Measurements from ENCODE around the gene STK39.

STK39 gene

DNA sequence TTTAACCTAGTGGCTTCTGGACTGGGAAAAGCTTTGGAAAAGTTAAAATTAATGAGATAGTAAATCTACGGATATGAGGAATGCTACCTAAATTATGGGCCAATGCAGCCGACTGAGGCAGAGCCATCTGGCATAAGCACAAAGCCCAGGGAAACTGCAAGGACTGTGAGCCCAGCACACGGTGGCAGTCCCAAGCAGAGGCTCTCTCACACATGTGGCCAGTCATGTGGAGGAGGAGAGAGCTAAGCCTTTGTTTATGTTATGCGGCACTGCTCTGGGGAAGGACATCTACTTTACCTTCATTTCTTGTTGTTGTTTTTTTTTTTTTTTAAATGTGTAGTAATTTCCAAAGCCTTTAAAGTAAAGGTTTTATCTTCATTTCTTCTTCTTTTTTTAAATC lies 267.0 kb downstream of the STK39 start:
- no peak for DNase-seq

DNA sequence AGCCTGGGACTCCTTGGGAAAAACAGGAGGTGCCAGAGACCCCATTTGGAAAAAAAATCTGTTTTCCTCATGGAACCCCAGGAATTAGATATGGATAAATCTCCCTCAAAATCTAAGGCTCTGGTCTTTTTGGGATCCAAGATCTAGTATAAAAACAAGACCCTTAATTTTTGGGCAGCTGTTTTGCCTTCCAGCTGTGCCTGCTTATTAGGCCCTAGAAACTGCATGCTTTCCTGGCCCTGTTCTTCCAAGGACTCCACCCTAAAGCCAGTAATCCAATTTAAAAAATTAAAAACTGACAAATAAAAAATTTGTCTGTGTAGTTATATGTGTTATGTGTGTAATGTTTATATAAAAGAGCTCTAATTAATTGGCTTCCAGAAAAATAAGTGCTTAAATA lies 274.6 kb downstream of the STK39 start:
- no peak for DNase-seq

DNA sequence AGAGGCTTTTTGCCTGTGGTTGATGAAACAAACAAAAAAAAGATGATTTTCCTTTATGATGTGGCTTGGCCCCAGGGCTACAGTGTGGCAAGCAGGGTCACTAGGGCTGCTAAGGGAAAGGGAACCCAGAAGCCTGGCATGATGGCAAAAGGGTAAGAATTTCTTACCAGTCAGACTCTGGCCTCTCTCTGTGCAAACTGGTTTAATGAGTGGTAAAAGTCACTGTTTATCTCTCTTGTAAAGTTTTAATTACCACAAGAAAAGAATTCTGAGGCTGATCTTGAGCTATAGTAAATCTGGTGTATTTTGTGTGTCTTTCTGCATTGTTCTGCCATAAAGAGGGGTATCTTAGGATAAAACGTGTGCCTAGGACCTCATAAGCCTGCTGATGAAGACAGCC lies 275.4 kb downstream of the STK39 start:
- DNase-seq = no peak

DNA sequence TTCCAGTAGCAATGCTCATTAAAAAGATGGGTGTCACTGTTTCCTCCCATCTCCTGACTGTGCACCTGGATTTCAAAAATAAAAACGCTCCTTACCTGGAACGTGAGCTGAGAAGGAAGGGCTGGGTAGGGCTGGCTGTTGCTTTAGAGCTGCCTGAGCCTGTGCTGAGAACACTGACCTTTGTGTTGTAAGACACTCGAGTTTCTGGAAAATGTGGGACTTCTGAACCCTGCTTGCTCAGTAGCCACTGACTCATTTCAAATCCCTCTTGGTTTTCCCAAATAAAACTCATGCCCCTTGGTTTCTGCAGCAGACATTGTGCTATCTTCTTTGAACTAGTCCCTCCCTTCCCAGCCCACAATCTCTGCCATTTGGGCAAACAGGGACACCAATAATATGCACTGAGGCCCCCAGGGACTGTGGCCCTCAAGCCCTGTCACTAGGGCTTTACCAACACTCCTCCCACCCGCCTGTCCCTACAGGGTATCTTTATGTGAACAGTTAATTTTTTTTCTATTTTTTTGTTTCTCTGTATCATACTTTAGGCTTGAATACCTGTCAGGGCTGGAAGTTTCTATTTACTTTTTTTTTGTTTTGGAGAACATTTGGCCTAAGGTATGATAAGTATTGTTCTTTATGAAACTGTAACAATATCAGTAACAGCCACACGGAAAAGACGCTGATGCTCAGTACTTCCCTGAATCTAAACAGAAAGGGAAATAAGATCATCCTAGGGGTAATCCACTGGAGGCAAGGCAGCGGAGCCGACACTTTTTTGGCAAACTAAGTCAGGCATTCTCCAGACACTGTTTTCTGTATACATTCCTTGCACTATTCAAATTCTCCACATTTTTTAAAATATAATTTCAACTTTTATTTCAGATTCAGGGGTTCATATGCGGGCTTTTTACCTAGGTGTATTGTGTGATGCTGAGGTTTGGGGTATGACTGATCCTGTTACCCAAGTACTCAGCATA lies 280.2 kb downstream of the STK39 start:
- no peak for DNase-seq

DNA sequence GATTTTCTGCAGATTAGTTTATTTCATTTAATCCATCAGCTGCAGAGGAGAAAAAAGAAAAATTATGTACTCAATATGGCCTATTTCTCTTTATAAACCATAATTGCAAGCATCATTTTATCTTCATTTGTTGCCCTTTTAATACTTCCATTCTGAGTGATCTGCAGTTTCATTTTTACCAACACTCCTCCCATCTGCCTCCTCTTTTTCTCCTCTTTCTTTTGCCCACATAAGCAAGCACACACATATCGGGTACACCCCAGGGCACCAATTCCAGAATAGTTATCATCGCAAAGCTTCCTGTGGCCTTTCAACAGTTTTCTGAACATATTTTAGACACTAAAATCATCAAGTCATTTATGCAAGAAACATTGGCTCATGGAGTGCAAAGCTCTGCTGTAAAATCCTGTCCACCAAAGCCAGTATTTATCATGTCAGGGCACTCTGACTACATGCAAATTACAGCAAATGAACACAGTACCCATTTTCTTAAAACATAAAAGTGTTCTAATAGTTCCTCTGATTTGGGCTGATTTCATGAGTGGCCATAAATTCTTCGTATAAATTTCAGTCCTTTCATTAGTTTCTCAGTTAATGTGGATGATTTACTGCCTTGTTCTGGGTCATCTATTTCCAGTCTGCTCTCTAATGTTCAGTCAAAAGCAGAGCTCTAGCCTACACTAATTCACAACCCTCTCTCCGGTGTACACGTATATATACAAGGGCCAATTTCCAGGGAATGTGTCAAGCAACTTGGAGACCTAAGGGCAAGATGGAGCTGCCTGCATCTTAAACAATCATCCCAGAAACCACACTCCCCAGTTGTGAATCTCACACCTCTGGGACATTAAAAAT lies 281.3 kb downstream of the STK39 start:
- DNase-seq = no peak

DNA sequence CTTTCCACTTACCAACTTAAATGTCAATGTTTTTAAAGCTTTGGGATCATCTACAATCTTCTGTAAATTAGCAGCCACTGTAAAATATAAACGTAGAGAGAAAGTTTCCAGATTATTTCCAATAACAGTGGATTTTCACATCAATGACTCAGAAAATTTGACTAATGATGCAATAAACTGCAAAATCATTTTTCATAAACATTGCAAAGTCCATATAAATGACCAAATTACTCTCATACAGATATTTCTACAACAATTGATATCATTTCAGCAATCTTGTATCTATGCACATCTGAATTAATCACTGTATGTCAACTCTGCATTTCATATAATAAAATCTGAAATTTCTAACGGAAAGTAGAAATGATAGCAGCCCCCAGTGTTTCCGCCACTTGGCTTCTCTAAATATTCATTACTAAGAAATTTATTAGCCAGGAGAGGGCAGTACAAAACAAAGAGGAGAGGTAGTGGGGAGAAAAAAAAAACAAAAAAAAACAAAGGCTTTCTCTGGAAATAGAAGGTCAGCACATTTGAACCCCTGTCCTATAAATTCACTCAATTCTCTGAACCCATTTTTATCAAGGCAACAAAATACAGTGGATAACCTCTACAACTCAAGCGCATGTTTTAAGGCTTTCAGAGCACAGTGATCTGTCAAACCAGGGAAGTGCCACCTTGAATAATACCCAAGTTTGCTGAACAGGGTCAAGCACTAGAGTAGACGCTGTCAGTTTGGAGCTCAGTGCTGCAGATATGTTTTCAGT lies 282.6 kb downstream of the STK39 start:
- DNase-seq = no peak

DNA sequence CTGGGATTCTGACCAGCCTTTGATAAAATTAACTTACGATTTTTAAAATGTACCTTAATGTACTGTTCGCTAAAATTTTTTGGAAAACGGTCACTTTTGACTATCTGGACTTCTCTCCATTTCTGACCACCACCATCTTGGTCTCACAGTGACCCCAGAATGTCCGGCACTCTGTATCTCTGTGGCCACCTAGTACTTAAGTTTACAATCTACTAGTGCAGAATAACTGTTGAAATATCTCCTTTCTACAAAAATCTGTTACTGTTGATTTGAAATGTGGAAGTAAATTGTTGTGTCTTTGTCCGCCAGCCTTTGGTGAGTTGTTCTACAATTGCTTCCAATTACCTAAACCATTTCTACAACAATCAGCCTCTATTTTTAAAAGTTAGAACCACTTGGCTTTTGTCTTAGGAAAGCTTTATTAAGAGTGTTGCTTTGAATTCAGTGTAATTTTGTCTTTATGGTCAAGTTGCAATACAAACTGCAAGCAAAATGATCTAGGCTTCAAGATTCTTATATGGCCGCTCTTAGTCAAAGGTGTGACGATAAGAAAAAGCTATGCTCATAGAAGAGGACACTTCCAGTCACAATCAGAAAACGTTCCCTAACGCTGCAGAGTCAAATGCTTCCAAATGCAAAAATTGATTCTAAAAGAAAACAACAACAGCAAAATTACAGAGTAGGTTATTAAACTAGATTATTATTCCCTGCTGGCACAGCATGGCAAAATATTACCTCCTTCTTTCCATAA lies 283.3 kb downstream of the STK39 start:
- no peak for DNase-seq

DNA sequence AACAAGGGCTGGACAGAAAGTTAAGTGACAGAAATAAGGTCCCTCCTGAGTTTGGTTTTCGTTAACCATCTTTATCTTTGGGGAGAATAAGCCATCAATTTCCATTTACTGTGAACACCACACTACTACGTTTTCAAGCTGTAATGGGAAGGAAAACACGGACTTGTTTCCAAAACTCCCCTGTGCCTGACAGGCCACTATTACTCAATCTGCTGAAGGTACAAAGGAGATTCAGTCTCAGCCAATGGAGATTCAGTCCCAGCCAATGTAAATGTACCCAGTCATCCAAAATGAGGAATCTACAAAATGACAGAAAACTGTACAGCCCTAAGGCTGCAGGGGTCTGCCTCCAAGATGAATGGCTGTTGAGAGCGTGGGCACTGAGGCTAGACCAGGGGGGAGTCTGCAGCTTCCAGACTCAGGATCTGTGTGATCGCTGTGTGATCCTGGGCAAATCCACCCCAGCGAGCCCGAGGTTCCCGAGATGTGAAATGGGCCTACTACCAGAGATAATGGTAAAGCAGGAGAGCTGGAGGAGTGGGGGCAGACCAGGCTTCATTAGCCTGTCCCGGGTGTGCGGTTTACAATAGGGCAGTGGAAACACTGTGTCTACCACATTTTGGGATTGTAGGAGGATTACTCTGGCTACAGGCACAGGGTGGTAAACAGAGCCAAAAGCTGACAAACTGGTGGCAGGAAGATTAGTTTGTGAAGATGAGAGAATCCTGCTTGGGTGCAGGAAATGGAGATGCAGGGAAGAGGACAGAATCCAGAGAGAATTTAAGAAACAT lies 284.8 kb downstream of the STK39 start:
- DNase-seq = no peak

DNA sequence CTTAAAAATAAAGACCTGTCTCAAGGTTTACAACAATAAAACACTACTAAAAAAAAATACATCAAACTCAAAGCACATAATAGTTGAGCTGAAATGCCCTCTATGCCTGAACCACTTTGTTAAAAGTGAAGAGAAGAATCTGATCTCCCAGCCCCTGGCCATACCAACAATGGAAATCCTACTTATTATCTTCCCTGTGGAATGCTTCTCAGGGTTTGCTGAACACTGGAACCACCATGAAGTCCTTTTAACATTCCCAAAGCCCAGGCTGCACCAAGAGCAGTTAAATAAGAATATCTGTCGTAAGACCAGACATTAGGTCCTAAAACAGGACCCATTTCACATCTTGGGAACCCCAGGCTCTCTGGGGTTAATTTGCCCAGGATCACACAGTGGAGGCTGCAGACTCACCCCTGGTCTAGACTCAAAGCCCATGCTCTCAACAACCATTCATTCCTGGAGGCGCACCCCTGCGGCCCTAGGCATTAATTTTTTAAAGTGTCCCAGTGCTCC lies 285.8 kb downstream of the STK39 start:
- DNase-seq = no peak

DNA sequence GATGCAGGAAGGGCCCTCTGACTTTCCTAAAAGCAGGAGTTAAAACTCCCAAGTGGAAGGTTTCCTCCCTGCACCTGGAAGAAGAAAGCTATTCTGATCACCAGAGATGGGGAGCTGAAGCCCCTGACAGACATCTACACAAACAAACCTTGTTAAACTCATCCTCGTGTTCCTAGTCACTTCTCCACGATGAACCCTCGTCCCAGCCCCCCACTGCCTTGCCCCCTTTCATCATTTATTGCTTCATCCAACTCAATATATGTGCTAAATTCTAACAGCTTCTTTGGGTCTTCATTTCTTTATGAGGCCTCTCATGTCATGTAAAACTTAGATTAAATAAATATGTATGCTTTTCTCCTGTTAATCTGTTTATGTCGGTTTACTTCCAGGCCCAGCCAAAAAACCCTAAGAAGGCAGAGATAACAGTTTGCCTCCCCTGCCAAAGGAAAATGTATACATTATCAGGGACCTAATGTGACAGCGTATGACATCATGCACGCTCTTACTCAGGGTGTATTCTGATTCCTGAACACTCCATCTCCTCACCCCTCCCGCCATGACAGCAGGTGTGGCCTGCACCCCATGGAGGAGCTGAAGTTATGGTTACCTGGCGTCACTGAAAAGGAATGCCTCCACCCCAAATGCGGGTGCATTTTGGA lies 287.2 kb downstream of the STK39 start:
- no peak for DNase-seq

DNA sequence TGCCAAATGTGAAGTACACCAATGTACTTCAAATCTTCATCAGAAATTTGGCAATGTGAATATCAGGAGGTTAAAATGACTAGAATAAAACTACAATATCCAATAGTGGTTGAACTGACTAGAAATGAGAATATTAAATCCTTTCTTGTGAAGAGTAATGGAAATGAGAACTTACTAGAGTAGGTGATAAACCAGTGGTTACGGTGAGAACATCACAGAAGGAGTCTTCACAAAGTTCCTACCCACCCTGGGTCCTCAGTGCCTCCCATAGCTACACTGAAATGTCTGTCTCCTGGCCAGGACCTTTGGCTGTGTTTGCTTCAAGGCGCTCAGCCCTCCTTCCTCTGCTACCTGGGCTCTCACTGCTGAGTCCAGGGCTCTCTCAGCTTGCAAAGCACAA lies 289.7 kb downstream of the STK39 start:
- no peak for DNase-seq

DNA sequence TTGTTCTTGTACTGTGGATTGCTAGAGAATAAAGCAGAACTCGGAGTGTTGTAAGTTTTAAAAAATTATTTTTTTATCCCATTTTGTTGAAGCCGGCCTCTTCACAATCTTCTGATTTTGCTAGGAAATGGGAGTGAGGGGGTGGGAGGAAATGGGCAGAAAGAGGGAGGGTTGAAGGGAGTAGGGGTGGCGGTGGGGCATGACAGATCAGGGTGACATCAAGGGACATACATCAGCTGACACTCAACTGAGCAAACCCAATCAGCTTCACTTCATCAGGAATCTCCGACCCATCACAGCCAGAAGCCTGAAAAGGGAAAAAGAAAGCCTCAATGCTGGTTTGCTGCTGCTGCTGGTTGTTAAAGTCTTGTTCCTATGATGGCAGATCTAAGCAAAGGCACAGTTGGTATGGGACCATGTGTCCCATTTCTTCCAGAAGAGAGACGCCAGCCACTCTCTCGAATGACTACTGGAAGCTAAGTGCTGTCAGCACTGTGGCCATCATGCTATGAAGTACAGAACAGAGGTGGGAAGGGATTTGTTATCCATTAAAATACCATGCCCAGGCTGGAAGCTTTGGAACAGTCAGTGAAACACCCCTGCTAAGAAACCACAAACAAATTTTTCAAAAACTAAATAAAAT lies 292.0 kb downstream of the STK39 start:
- DNase-seq = no peak

DNA sequence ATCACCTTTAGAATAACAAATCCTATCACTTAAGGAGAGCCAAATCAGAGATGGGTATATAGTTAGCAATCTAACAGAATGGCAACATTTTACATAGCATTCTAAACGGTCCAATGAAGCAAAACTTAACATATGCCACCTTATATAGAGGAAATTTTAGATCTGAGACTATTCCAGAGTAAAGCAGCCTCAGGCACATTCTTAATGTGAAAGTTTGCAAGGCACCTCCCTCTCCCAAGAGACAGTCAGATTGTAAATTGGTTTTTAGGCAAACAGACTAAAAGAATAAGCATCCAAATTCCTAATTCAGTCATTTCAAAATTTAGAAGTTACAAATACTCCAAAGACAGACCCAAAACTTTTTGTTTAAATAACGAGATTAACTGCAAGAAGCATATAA lies 292.9 kb downstream of the STK39 start:
- DNase-seq = no peak

DNA sequence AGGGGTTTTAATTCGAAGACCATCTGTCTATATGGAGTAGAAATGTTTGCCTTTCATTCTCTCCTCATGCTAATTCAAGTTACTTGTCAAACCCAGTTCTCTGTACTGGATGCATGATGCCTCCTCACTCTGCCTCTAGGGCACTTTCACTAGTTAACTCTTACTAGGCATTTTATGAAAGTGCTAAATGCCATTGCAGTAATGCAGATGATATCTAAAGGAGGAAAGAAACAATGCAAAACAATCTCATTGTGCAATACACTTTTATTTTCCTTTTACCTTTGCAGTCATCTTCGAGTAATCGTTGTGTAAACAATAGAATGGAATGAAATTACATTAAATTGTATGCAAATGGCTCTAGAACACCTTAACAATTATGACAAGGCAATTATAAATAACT lies 293.6 kb downstream of the STK39 start:
- no peak for DNase-seq

DNA sequence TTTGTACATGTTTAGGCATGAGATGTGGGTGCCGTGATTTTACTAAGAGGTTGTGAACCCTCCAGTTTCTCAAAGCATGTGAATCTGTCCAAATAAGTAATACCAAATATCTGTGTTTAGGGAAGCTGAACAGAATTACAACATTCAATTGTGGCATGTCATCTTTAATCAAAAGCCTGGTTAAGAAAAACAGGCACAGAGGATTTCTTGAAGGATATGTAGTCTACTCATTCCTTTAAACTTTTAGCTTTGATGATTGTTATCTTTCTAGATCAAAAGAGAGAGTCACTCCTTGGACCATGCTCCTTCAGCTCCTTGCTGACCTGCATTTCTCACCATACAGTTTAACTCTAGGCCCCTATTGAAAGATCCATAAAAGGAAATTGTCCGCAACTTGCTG lies 296.8 kb downstream of the STK39 start:
- DNase-seq = no peak

DNA sequence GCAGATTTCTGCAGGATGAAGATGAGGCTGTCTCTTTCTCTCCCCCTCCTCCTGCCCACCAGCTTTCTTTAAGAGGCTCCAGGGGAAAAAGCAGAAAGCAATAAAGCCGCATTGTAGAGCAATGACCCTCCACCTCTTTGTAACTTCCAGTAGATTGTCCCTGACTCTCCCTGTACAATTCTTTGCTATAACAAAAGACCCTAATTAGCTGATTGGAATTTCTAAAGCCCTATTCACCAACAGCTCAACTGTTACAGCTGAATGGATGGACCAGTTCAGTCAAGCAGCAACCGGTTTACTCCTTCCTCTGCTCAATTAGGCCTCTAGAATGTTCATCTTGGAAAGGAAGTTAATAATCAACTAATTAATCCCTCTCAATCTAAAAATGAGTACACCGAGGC lies 301.0 kb downstream of the STK39 start:
- DNase-seq = no peak

DNA sequence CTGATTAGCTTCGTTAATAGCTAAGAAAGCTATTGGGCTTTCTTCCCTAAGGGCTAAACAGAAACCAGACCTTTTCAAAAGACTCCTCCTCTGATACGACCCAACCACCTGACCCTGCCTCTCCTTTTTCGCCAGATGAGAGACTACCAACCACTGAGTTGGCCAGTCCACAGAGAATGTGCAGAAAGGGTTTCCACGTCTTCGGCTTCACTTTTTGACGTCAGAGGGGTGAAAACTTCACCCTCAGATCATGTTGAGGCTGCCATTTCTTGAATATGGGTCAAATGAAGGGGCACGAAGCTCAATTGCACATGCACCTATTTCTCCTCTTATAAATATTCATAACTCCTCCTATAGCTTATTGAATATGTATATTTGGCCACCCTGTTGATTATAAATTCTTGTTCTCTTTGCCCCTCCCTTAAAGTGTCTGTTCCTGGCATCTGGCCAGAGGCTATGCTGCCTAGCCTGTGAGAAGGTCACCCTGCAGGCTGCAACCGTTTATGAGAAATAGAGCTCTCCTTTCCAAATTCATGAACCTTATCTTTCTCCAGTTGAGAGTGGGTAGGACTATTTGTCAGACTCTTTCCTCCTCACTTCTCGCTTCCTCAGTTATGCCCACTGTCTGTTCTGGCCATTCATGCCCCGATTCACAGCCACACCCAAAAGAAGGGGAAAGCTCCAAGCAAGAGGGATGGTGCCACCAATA lies 301.6 kb downstream of the STK39 start:
- no peak for DNase-seq

DNA sequence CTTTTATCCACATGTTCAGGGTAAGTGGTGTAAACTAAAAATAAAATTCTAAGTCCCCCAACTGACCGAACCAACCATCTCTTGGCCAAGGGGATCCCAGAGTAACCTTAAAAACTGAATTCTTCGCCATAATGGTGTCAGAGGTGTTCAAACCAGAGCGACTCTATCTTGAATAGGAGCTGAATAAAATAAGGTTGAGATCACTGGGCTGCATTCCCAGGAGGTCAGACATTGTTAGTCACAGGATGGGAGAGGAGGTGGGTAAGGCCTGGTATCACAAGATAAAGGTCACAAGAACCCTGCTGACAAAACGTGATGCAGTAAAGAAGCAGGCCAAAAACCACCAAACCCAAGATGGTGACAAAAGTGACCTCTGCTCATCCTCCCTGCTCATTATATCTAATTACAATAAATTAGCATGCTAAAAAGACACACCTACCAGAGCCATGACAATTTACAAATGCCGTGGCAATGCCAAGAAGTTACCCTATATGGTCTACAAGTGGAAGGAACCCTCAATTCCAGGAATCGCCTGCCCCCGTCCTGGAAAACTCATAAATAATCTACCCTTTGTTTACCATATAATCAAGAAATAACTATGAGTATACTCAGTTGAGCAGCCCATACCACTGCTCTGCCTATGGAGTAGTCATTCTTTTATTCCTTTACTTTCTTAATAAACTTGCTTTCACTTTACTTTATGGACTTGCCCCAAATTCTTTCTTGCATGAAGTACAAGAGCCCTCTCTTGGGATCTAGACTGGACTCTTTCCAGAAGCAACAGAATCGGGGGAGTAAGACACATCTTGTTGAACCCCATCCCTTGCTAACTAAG lies 302.4 kb downstream of the STK39 start:
- DNase-seq = no peak

DNA sequence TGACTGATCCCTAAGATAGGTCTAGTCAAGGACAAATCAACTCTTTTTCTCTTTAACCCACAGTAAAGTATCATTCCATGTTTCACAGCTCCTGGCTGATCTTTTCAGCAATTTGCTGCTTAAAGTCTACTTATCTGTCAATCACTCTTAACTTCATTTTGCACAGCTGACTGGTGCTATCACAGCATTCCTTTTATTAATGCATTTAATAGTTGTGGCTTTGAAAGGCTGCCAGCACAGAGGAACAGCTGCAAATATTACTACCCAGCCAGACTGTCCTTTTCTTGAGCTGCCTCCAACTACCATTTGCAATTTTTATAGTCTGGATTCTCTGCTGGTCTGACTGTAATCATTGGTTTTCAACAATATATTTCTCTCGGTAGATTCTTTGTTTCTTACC lies 303.5 kb downstream of the STK39 start:
- no peak for DNase-seq

Data from NCI-H1048 (cell line).